ENCODE data around the gene REXO4.

DNA sequence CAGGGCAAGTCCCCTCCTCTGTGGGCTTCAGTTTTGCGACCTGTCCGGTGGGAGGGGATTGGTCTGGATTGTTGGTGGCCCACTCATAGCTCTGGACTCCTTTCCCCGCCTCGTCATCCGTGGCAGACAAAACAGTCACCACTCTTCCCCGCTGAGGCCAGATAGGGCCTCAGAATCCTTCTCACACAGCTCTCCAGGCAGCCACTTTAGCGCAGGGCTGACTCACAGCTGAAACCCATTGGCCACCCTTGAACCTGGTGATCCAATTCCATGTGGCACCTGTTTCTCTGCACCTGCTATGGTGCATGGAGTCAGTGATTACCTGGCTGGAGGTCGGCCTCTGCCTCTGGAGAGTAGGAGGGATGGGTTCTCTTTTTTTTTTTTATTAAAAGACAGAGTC is 26.2 kb upstream of the REXO4 start:
- TF ChIP-seq CTCF (IDR thresholded peaks at IDR 0.05), result no peak
- TF ChIP-seq POLR2A (IDR thresholded peaks at IDR 0.05), result no peak

All from esophagus squamous epithelium (tissue), 4 donors.